Activated naive CD4-positive, alpha-beta T cell treated with anti-CD3 and anti-CD28 coated beads for 36 hours (primary cell): ENCODE measurements around the gene YY1AP1. TPM values are rescaled to one million over a fixed set of nuclear protein-coding genes. Genes with fewer than 3 reads are reported as not detected.
"Not testable (repeated sequence)": the region's sequence is repeated elsewhere in the genome, so short reads cannot be mapped to it uniquely, and the experiment has no call there.

Source experiments
- CTCF ChIA-PET: fragments of 350-600 bp; sonication (Branson Sonifier 250); formaldehyde crosslinking; loops from one replicate; lab custom pipeline; 2021; ENCODE audit warnings: antibody characterized with exemption; lab: Charles Lee
- DNase-seq: peaks from one replicate; pipeline ENCODE4 v3.0.0-alpha.2; 2020
- H3K27ac Mint-ChIP-seq: one replicate; pipeline ENCODE4 v1.8.0; 2021; ENCODE audit warnings: mild to moderate bottlenecking, mixed read lengths
- H3K27me3 Mint-ChIP-seq: one replicate; pipeline ENCODE4 v1.8.0; 2021; ENCODE audit warnings: low read depth, mixed read lengths
- H3K36me3 Mint-ChIP-seq: one replicate; pipeline ENCODE4 v1.8.0; 2021; ENCODE audit warnings: low read depth, mixed read lengths
- H3K4me1 Mint-ChIP-seq: one replicate; pipeline ENCODE4 v1.8.0; 2021; ENCODE audit warnings: low read depth, mixed read lengths
- H3K4me3 Mint-ChIP-seq: one replicate; pipeline ENCODE4 v1.8.0; 2021; ENCODE audit warnings: mild to moderate bottlenecking, moderate library complexity, mixed read lengths
- H3K9me3 Mint-ChIP-seq: one replicate; pipeline ENCODE4 v1.8.0; 2021; ENCODE audit warnings: mixed read lengths
- intact Hi-C: fragments of 100-400 bp; cut with micrococcal nuclease; formaldehyde crosslinking; loops from one replicate; pipeline ENCODE4 v1.15.1; 2023
- total RNA-seq, 2 experiments: library from RNA; stranded (reverse); gene quantifications; one replicate each; pipeline ENCODE4 v1.2.3, GENCODE V29; 2021

The YY1AP1 gene
- total RNA-seq, 2 experiments from 2014 or later: 54.8 to 59.5 TPM

DNA sequence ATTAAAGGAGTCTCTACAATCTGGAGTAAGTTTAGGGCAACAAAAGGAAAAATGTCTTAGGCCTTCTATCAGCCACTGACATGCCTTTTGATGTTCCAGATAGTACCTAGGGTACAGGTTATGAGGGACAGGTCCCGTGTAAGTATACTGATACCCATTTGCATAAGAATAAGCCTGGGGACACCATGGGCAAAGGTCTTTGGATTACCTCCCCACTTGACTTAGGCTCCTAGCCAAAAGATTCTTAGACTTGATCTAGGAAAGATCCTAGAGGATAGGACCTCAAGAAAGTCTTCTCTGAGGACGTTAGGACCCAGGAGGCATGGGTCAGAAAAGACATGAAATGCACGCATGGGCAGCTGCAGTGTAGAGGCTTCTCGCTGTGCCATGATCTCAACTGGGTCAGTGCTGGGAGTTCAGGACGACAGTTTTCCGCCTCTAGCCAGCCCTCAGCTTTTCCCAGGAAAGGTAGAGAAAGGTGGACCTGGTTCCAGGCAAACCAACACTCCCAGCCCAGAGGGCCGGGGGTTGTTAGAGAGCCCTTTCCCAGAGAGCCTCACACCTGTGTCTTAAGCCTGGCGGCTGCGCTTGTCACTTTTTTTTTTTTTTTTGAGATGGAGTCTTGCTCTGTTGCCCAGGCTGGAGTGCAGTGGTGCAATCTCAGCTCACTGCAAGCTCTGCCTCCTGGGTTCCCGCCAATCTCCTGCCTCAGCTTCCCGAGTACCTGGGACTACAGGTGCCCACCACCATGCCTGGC is 52.0 kb downstream of the YY1AP1 start:
- CTCF ChIA-PET: no interaction called here
- peaks cover 20% of the 10 kb centered on the region for H3K4me1 Mint-ChIP-seq
- H3K36me3 Mint-ChIP-seq: peaks cover 3% of the 10 kb centered on the region
- H3K27ac Mint-ChIP-seq: peak overlapping the region; percentile 89
- H3K9me3 Mint-ChIP-seq: peaks cover under 1% of the 10 kb centered on the region
- H3K4me3 Mint-ChIP-seq: peak overlapping the region; percentile 94
- no peaks in the 10 kb centered on the region for H3K27me3 Mint-ChIP-seq
- intact Hi-C loops: loop anchor here (10.0 kb wide), 2 partner anchors 348 to 418 kb away; partner anchors contain the start of genes LAMTOR2 and UBQLN4
- DNase-seq: no peak

DNA sequence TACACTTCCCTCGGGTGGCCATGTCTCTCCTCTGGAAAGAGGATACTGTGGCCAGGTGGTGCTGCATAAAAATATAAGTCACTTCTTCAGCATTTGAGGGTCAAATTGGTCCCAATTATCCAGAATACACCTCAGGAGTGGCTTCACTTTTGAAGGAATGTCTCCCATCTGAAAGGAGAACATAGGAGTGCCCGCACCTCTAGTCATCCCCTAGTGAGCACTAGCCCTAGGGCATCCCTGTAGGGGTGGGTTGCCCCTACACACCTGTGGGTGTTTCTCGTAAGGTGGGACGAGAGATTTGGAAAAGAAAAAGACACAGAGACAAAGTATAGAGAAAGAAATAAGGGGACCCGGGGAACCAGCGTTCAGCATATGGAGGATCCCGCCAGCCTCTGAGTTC is 62.1 kb downstream of the YY1AP1 start:
- H3K36me3 Mint-ChIP-seq, H3K27me3 Mint-ChIP-seq, H3K4me1 Mint-ChIP-seq, H3K27ac Mint-ChIP-seq, CTCF ChIA-PET, H3K4me3 Mint-ChIP-seq, H3K9me3 Mint-ChIP-seq, intact Hi-C loops, DNase-seq: not testable (repeated sequence)

DNA sequence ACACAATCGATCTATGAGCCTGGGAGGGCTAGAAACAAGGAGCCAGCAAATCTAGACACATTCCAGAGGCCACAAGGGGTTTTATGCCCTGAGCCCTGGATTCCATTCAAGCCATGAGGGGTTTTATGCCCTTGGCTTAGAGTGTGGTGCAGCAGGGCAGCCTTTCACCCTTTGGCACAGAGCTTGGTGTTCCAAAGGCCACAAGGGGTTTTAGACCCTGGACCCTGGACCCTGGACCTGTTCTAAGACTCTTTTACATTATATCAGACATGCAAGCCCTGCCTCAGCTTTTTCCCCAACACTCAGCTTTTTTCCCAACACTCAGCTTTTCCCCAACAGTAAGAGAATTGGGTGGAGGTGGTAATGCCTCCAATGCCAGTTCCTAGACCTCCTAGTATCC is 65.2 kb downstream of the YY1AP1 start:
- Mint-ChIP-seq H3K27me3 (no peaks in the 10 kb centered on the region), H3K9me3 (no peaks in the 10 kb centered on the region), H3K4me3 (no peak overlapping the region), H3K27ac (no peak overlapping the region), H3K4me1 (no peaks in the 10 kb centered on the region), H3K36me3 (no peaks in the 10 kb centered on the region)
- intact Hi-C loops: no loop called here
- no peak for DNase-seq
- CTCF ChIA-PET: no interaction called here

DNA sequence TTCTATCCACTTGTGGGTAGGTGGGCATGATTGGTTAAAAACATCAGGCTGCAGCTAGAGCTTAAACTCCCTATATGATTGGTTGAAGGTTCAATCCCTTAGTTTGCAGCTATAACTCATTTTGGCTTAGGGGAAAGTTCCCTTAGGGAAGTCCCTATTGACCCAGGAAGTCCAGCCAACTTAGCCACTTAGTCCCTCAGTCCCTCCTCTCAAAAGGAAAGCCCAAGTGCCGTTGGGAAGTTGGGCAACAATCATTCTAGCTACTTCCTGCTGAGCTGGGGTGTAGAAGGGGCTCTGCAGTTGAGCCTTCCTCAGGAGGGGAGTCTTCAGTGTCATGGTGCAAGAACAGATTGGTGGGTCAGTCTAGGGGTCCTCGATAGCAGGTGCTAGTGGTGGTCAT is 66.4 kb downstream of the YY1AP1 start:
- Mint-ChIP-seq H3K4me3 (no peak overlapping the region), H3K27ac (no peak overlapping the region), H3K9me3 (no peaks in the 10 kb centered on the region), H3K36me3 (no peaks in the 10 kb centered on the region), H3K27me3 (no peaks in the 10 kb centered on the region), H3K4me1 (no peaks in the 10 kb centered on the region)
- CTCF ChIA-PET: no interaction called here
- intact Hi-C loops: no loop called here
- no peak for DNase-seq

DNA sequence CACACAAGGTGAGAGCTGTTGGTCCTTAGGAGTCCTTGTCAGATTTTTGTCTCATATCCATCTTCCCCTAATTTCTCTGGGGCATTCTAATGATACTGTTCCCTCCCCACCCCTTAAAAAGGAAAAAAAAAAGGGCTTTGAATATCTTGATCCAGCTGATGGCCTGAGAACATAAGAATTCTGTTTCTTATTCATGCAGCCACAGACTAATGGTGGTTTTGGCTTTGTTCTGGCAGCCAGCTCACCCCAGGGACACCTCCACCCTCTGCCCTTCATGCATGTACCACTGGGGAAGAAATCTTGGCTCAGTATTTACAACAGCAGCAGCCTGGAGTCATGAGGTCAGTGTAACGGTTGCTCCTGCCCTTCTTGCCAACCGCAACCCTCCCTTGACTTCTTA is 75.3 kb downstream of the YY1AP1 start:
- H3K4me3 Mint-ChIP-seq, DNase-seq, H3K27me3 Mint-ChIP-seq, intact Hi-C loops, CTCF ChIA-PET, H3K27ac Mint-ChIP-seq, H3K9me3 Mint-ChIP-seq: not testable (repeated sequence)
- peaks cover 14% of the 10 kb centered on the region for H3K4me1 Mint-ChIP-seq
- H3K36me3 Mint-ChIP-seq: peaks cover 13% of the 10 kb centered on the region

DNA sequence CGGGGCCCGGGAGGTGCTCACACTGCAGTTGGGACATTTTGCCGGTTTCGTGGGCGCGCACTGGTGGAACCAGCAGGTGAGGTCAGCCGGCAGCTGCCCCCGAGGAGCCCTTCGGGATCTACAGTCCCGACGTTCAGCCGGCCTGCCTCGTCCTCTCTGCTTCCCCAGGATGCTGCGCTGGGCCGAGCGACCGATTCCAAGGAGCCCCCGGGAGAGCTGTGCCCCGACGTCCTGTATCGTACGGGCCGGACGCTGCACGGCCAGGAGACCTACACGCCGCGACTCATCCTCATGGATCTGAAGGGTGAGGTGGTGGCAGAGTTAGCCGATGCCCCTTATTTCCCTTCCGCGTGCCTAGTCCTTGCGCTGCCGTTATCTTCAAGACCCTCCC is 78.3 kb downstream of the YY1AP1 start:
- not testable (repeated sequence) for H3K27me3 Mint-ChIP-seq, H3K9me3 Mint-ChIP-seq, H3K27ac Mint-ChIP-seq, DNase-seq
- Mint-ChIP-seq H3K36me3 (peaks cover 12% of the 10 kb centered on the region), H3K4me3 (peak overlapping the region; percentile 58), H3K4me1 (peaks cover 14% of the 10 kb centered on the region)
- CTCF ChIA-PET: interaction anchor here (1.0 kb wide), 2 partner anchors 10 to 360 kb away, joined by 3 to 4 read pairs; no protein-coding TSS in a partner anchor
- intact Hi-C loops: loop anchor here (1.0 kb wide), 1 partner anchor 74 kb away; no protein-coding TSS in a partner anchor

DNA sequence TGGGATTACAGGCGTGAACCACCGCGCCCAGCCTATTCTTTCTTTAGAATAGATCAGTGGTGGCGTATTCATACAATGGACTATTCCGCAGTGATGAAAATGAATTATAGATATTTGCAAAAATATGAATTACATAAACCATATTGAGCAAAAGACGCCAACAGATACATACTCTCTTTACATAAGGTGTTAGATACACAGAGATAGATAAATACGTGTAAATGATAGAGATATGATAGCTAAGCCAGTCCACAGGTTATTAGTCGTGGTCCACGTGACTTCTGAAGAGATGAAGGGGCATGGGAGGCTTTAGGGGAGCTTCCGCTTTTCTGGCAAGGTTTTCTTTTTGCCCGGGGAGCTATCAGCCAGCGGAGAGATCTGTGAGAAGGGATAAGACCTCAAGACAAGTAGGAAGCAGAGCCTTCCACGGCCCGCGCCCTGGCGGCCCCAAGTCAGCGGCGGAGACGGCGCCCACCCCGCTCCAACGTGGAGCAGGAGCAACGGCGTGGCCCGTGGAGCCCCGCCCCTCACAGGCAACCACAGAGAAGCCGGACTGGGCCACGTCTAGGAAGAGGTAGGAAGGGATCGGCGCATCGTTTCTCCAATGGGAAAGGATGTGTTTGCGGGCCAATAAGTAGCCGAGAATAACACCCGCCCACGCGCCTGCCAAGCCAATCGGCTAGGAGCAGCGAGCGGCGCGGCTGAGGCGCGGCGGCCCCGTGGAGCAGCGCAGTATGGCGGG is 78.9 kb downstream of the YY1AP1 start, which contains the start of gene MSTO1:
TSS of gene MSTO1 (plus strand) at position 704 of the 742 bp plus-strand sequence. CDS start at position 735, 31 bp downstream.
- intact Hi-C loops: loop anchor here (1.0 kb wide), 1 partner anchor 73 kb away; no protein-coding TSS in a partner anchor

More for the DNA sequence above, 78.9 kb downstream of the YY1AP1 start, which contains the start of gene MSTO1:
- no peaks in the 10 kb centered on the region for H3K27me3 Mint-ChIP-seq
- H3K9me3 Mint-ChIP-seq: no peaks in the 10 kb centered on the region
- peak within 1 kb of the TSS; percentile 93 for H3K4me3 Mint-ChIP-seq
- peak within 1 kb of the TSS; percentile 87 for H3K27ac Mint-ChIP-seq
- peaks cover 13% of the 10 kb centered on the region for H3K4me1 Mint-ChIP-seq
- peak; percentile 100 for DNase-seq
- CTCF ChIA-PET: interaction anchor here (0.9 to 1.0 kb wide), 3 partner anchors 9 to 359 kb away, joined by 3 to 5 read pairs (median 4); no protein-coding TSS in a partner anchor
- H3K36me3 Mint-ChIP-seq: peaks cover 10% of the 10 kb centered on the region

Other genes starting within 250 kb of the YY1AP1 start
- gene ASH1L, start 126.0 kb downstream of the YY1AP1 start, total RNA-seq: 10 to 100 TPM; 27.4 to 27.5 TPM
- 10 to 100 TPM; 58.6 to 63.1 TPM for gene MSTO1, start 78.6 kb downstream of the YY1AP1 start, total RNA-seq
- 100 to 1,000 TPM; 137 to 141 TPM for gene DAP3, start 317 bp upstream of the YY1AP1 start, total RNA-seq
- 10 to 100 TPM; 36.6 to 37.1 TPM for gene GON4L, start 168.4 kb upstream of the YY1AP1 start, total RNA-seq
- 1 to 10 TPM; 6.3 to 7.0 TPM for gene SYT11, start 170.8 kb upstream of the YY1AP1 start, total RNA-seq
- gene RIT1, start 222.6 kb upstream of the YY1AP1 start, total RNA-seq: 10 to 100 TPM; 17.1 to 21.3 TPM
- 10 to 100 TPM; 82.3 to 87.2 TPM for gene KHDC4, start 245.6 kb upstream of the YY1AP1 start, total RNA-seq